HG03575 (cell line): ENCODE data around the gene SMOC2.

Experiments
- ATAC-seq: cut with Tn5 transposase; IDR thresholded peaks from one replicate; pipeline ENCODE4 v1.9.1; 2021; ENCODE audit not compliant: unreplicated experiment, insufficient number of reproducible peaks, low FRiP score; ENCODE audit errors: extremely low read depth

The SMOC2 gene

GRCh38 chr6:168414336-168415097, 26.5 kb upstream of the SMOC2 start:
- no peak for ATAC-seq

- ATAC-seq, result no peak
Measured at GRCh38 chr6:168415098-168415992, 25.6 kb upstream of the SMOC2 start.

GRCh38 chr6:168415993-168416530, 24.9 kb upstream of the SMOC2 start:
- ATAC-seq, result no peak

GRCh38 chr6:168416531-168416930, 24.5 kb upstream of the SMOC2 start:
- no peak for ATAC-seq

- ATAC-seq, result no peak
Measured at GRCh38 chr6:168417191-168417590, 23.8 kb upstream of the SMOC2 start.

GRCh38 chr6:168417679-168418557, 23.1 kb upstream of the SMOC2 start:
- ATAC-seq, result no peak

- no peak for ATAC-seq
Measured at GRCh38 chr6:168418711-168419121, 22.3 kb upstream of the SMOC2 start.

- ATAC-seq, result no peak
Measured at GRCh38 chr6:168419569-168419968, 21.4 kb upstream of the SMOC2 start.

- no peak for ATAC-seq
Measured at GRCh38 chr6:168420084-168420483, 20.9 kb upstream of the SMOC2 start.

- ATAC-seq, result no peak
Measured at GRCh38 chr6:168420706-168421105, 20.3 kb upstream of the SMOC2 start.

GRCh38 chr6:168427184-168427583, 13.8 kb upstream of the SMOC2 start:
- ATAC-seq, result no peak

GRCh38 chr6:168428052-168428826, 12.7 kb upstream of the SMOC2 start:
- no peak for ATAC-seq

- no peak for ATAC-seq
Measured at GRCh38 chr6:168428863-168429262, 12.1 kb upstream of the SMOC2 start.

GRCh38 chr6:168432196-168432595, 8.8 kb upstream of the SMOC2 start:
- ATAC-seq, result no peak

GRCh38 chr6:168433898-168434297, 7.1 kb upstream of the SMOC2 start:
- ATAC-seq, result no peak

GRCh38 chr6:168434505-168434904, 6.5 kb upstream of the SMOC2 start:
- no peak for ATAC-seq

GRCh38 chr6:168437751-168438150, 3.2 kb upstream of the SMOC2 start:
- no peak for ATAC-seq

GRCh38 chr6:168438783-168439520, 2.0 kb upstream of the SMOC2 start:
- ATAC-seq, result no peak
